Measurements from ENCODE around the gene NUBP2.

The NUBP2 gene

DNA sequence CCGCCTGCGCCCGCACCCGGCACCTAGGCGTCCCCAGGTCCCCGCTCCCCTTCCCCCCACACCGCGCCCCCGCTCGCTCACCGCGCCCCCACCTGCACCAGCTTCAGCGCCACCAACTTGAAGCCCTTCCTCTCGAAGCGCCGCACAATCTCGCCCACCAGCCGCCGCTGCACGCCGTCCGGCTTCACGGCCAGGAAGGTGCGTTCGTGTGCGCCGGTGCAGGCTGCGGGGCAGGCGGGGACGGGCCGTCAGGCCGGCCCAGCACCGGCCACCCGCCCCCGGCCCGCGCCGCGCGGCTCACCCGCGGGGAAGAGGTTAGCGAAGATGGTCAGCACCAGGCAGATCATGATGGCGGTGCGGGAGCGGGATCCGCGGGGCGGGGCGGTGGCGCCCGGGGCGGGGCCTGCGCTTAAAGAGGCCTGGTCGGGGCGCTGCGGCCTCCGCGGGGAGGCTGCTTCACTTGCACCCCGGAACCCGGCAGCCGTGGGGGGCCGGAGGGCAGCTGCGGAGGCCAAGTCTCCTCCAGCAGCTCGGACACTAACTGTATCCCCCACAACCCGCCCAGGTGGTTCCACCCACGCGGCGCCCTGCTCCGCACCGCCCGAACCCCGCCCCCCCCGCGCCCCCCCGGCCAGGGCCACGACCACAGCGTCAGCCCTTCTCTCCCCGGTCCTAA is 11.4 kb upstream of the NUBP2 start, which contains the start of gene NME3:
TSS of gene NME3 (minus strand) at position 356 of the 676 bp plus-strand sequence. CDS start at position 347, 9 bp downstream.
- peak; percentile 42 to 49 for DNase-seq (ENCODE audit: low read depth in 2 of 2, low spot score in 1 of 2)

DNA sequence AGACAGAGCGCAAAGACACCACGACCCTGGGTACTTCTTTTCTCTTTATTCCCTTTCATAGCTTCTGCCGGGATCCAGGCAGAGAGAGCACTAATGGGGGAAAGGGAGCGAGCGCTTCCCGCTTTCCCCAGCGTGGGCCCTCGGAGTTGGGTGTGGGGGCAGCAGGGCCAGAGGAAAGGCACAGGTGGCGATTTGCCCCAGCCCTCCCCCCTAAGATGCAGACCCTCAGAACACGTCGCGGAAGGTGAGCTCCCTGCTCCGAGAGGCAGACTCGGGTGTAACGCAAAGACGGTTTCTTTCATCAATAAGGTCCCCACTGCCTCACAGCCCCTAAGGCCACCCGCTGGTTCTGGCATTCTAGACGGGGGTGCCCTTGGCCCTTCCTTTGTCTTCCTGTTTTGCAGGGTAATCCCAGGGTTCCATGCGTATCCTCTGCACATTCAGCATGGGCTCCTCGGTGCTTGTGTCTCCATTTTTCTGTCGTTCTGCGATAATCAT is 10.8 kb upstream of the NUBP2 start:
- no peak for DNase-seq (ENCODE audit: low read depth in 2 of 2, low spot score in 1 of 2)

GRCh38 chr16:1772362-1772907 is 10.3 kb upstream of the NUBP2 start, which contains the start of gene EME2:
EME2 (plus strand) TSS chr16:1772810; CDS start chr16:1773228, 418 bp downstream.
- DNase-seq (ENCODE audit: low read depth in 2 of 2, low spot score in 1 of 2) = no peak

- peak; percentile 53 for DNase-seq (ENCODE audit: low read depth in 2 of 2, low spot score in 1 of 2)
These were observed 9.7 kb upstream of the NUBP2 start, which contains the start of gene MRPS34 for GRCh38 chr16:1772908-1773702. MRPS34 (minus strand) TSS chr16:1773134; CDS start chr16:1773119, 15 bp downstream.

DNA sequence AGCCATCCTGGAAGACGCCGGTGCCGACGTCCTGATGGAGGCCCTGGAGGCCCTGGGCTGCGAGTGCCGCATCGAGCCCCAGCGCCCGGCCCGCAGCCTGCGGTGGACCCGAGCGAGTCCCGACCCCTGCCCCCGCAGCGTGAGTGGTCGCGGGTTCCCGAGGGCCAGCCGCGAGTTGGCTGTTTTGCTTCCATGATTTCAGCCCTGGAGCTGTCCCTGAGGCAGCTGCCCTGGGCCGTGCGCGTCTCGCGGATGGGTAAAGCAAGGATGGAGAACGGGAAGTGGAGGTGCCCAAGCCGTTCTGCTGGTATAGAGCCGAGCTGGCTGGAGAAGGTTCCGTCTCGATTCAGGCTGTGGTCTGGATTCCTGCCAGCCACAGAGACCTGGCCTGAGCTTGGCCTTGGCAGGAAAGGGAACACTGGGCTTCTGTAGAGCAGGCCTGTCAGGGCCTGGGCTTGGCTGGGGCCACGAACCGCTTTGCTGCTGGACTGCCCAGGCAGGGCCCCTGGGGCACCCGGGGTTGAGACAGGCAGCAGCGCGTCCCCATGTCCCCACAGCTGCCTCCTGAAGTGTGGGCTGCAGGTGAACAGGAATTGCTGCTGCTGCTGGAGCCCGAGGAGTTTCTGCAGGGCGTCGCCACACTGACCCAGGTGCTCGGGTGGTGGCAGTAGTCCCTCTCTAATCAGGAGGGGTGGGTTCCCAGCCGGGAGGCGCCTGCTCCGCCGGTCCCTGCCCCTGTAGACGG is 8.9 kb upstream of the NUBP2 start:
- DNase-seq (ENCODE audit: low read depth in 2 of 2, low spot score in 1 of 2) = no peak

DNA sequence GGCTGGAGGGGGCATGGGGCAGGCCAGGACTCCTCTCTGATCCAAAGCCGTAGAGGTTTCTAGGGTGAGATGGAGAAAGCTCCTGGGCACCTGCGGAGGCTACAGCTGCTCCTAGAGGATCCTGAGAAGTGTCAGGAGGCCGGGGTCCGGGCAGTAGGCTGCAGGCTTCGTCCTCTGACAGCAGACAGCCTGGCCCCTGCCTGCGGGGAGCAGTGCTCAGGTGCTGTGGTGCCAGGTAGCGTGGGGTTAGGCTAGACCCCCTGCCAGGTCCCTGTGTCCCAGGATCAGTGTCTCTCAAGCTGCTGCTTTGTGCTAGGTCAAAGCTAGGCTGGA is 8.3 kb upstream of the NUBP2 start:
- no peak for DNase-seq (ENCODE audit: low read depth in 2 of 2, low spot score in 1 of 2)

DNA sequence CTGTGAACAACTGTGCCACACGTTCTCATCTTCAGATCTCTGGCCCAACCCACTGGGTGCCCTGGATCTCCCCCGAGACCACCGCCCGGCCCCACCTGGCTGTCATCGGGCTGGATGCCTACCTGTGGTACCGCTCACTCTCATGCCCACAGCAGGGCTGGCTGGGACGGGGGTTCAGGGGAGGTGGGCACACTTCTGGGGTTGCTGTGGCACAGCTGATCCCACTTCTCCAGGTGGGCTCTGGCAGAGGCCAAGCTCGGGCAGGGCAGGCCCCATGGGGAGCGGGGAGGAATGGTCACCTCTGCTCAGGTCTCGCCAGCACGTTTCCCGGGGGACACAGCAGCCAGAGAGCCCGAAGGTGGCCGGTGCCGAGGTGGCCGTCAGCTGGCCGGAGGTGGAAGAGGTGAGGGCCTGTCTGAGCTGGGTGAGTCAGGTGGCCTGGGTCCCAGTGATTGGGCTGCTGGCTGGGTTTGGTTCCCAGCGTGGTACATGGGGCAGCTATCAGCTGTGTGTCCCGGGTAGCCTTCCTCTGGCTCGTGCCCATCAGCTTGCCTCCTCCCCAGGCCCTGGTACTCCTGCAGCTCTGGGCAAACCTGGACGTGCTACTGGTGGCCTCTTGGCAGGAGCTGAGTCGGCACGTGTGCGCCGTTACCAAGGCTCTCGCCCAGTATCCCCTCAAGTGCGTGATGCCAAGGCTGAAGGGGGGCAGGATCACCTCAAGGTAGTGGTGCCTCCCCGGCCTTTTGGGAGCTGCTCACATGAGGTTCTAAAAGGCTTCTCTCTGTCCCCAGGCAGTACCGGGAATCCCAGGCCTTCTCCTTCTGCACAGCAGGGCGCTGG is 7.5 kb upstream of the NUBP2 start:
- DNase-seq (ENCODE audit: low read depth in 2 of 2, low spot score in 1 of 2) = no peak

DNA sequence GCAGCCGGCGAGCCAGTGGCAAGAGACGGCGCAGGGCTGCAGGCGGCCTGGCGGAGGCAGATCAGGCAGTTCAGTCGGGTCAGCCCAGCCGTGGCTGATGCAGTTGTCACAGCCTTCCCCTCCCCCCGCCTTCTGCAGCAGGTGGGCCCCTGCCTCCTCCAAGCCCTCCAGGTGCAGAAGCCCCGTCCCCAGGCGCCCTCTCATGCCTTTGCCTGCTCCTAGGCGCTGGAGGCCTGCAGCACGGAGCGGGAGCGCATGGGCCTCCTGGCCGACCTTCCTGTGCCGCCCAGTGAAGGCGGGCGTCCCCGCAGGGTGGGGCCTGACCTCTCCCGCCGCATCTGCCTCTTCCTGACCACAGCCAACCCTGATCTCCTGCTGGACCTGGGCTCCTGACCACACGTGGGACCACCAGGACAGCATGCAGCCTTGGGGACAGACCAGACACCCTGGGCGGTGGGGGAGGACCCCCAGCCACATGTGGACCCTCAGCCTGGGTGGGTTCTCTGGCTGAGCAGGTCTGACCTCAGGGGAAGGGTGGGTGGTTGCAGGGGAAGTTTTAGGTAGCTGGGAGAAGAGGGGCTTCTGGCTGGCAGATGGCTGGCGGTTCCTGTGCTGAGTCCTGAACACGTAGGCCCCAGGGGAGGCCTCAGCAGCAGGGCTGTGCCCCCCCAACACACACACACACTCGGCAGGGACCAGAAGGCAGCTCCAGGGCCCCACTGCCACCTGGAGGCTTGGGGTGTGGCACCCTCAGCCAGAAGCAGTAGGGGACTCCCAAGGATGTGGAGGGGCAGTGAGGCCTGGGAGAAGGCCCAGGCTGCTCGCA is 6.7 kb upstream of the NUBP2 start:
- DNase-seq (ENCODE audit: low read depth in 2 of 2, low spot score in 1 of 2) = no peak

GRCh38 chr16:1776672-1776955 is 6.1 kb upstream of the NUBP2 start:
- DNase-seq (ENCODE audit: low read depth in 2 of 2, low spot score in 1 of 2) = no peak

GRCh38 chr16:1776991-1777374 is 5.8 kb upstream of the NUBP2 start:
- no peak for DNase-seq (ENCODE audit: low read depth in 2 of 2, low spot score in 1 of 2)

GRCh38 chr16:1777375-1778199 is 5.2 kb upstream of the NUBP2 start:
- no peak for DNase-seq (ENCODE audit: low read depth in 2 of 2, low spot score in 1 of 2)

- DNase-seq (ENCODE audit: low read depth in 2 of 2, low spot score in 1 of 2) = no peak
These were observed 4.3 kb upstream of the NUBP2 start for GRCh38 chr16:1778200-1779179.

DNA sequence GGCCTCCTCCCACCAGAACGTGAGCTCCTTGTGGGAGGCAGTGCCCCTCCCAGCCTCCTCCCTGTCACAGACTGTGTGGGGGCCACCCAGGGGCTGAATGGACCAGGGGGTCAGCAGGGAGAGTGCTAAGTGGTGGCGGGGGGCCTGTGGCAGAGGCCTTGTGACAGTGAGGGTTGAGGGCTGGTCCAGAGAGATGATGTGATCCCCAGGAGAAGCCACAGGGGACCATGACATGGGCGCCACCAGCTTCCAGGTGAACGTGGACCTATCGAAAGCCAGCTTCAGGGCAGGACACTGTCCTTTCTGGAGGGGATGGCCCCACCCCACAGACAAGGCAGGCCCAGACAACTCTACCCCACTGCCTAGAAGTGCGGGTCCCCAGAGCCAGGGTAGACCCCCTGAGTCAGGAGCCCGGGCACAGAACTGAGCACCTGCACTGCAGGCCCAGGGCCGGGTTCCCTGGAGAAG is 3.5 kb upstream of the NUBP2 start:
- DNase-seq (ENCODE audit: low read depth in 2 of 2, low spot score in 1 of 2) = no peak

DNA sequence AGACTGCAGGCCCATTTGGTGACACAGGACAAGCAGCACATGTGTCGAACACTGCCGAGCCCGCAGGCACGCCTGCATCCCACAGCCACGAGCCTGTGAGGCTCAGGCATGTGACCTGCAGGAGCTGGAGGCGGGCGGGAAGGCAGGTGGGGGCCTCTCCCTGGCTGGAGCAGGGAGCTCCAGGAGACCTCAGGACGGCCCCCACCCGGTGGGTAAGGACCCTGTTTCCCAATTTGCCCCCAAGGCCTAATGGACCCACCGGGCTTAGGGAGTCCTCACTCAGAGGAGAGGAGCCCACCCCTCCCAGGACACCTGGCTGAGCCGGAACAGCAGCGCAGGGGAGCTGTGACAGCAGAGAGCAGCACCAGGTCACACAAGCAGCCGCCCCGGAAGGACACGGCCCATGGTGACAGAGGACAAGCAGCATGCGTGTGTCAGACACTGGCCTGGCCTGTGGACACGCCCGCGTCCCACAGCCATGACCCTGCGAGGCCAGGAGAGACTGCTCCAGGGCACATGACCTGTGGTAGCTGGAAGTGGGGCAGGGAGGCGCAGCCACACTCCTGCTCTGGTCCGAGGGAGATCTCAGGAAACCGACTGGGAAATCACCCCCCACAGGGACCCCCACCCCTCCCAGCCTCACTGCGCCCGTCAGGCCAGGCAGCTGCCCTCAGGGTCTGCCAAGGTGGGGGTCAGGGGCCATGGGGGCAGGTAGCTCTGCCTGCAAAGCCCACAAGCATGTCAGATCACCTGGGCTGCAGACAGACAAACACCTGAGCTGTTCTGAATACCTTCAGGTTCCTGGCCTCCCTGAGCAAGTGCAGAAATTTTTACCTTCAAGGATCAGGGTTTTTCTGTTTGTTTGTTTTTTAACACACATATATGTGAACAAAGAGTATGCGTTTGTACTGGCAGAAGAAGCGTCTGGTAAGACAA is 2.8 kb upstream of the NUBP2 start:
- no peak for DNase-seq (ENCODE audit: low read depth in 2 of 2, low spot score in 1 of 2)

DNA sequence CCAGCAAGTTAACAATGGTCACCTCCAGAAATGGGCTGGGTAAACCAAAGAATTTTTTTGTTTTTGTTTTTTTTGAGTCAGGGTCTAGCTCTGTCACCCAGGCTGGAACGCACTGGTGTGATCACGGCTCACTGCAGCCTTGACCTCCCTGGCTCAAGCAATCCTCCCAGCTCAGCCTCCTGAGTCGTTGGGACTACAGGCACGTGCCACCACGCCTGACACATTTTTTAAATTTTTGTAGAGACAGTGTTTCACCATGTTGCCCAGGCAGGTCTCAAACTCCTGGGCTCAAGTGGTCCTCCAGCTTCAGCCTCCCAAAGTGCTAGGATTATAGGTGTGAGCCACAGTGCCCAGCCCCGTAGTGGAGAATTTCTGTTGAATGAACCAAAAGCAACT is 2.1 kb upstream of the NUBP2 start:
- DNase-seq (ENCODE audit: low read depth in 2 of 2, low spot score in 1 of 2) = no peak

GRCh38 chr16:1781254-1781653 is 1.5 kb upstream of the NUBP2 start:
- no peak for DNase-seq (ENCODE audit: low read depth in 2 of 2, low spot score in 1 of 2)
